ENCODE measurements around the gene EVI5.

EVI5 gene

GRCh38 chr1:92784639-92785500, at the start of gene EVI5:
Gene EVI5, minus strand, starts transcription at chr1:92785108. Its CDS starts 48,562 bp downstream, at chr1:92736546.
- DNase-seq, result peak; percentile 99

- DNase-seq, result no peak
These were observed 49.7 kb upstream of the EVI5 start for GRCh38 chr1:92834617-92835016.

DNA sequence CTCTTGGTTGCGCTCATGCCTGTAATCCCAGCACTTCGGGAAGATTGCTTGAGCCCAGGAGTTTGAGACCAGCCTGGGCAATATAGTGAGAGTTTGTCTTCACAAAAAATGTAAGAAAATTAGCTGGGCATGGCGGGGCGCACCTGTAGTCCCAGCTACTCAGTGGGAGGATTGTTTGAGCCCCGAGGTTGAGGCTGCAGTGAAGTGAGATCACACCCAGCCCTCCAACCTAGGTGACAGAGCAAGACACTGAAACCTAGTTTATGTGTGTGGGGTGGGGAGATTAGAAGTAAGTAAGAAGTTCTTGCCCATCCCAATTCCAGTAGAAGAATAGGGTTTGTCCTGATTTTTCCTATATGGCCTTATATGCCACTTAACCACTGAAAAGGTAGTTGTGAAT, 48.9 kb upstream of the EVI5 start:
- no peak for DNase-seq

DNA sequence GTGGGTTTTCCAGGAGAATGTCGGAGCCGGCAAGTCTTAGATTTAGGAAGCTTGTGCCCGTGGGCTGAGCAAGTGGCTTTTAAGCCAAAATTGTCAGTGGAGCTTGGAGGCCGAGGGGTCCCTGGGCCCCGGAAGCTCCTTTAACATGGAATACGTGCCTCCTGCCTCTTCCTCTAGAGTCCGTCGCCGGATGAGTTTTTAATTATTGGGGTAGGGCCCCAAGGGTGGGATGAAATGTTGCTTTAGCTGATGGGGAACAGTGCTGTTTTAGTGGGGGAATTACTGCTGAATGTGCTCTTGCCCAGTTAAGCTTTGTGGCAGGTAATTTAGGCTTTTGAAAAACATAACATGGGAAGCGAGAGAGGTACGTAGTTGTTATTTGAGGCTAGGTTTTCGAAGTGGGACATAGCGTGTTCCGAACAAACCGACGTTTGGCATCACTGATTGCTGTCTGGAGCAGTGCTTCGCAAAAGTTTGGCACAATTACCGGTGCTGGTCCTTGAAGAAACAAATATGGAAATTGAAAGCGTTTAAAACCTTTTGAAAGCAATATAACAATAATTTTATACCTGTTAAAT, 47.7 kb upstream of the EVI5 start:
- DNase-seq, result peak; percentile 54

GRCh38 chr1:92831762-92832536, 47.0 kb upstream of the EVI5 start, which contains the start of gene RPL5:
Gene RPL5, plus strand, starts transcription at chr1:92832040. Its CDS starts 75 bp downstream, at chr1:92832115.
- DNase-seq, result peak; percentile 97

DNA sequence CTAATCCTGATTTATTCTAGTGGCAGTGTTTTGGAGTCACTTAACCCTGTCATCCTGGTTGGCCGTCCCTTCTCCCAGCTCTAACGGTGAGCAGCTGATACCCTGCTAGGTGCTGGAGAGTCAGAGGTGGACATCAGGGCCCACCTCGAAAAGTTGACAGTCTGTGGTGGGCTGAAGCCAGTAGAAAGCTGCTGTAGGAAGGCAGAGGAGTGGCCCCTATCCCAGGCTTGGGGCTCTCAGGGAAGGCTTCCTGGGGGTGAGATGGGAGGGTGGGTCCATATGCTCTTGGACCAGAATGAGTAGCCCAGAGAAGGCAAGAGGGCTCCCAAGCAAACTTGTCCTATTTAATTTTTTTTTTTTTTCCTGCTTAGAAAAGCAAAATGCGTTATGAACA, 46.5 kb upstream of the EVI5 start:
- no peak for DNase-seq

DNA sequence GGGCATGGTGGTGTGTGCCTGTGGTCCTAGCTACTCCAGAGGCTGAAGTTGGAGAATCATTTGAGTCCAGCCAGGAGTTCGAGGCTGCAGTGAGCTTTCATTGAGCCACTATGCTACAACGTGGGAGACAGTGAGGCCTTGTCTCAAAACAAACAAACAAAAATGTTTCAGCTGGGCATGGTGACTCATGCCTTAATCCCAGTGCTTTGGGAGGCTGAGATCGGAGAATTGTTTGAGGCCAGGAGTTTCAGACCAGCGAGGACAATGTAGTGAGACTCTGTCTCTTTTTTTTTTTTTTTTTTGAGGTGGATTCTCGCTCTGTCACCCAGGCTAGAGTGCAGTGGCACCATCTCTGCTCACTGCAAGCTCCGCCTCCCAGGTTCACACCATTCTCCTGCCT, 41.9 kb upstream of the EVI5 start:
- no peak for DNase-seq

DNA sequence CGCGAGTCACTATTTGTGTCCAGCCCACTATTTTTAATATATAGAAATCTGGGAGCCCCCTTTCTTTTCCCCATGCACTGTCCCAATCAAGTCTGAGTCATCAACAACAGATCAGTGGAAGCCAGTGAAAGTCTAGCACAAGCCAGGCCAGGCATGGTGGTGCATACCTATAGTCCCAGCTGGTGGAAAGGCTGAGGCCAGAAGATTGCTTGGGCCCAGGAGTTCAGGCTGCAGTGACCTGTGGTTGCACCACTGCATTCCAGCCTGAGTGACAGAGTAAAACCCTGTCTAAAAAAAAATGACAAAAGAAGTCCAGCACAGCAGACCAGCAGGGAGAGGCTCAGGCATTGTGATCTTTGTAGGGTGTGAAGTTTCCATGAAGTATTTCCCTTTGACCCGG, 38.0 kb upstream of the EVI5 start:
- no peak for DNase-seq

DNA sequence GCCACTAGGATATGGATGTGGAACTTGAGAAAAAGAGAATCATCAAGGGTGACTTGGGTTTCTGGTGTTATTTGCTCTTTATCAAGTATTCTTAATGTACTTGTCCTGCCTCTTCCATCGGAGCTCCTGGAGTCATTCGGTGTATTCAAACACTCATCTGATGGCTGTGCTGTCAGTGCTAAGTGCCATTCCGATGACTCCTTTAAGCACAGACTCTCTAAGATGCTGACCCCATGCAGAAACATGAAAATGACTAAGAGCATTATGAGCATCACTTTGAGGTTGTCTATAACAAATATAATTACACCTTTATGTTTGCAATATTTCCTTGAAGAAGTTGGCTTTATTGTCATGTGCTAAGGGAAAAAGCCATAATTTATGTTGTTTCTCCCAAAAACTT, 35.6 kb upstream of the EVI5 start:
- no peak for DNase-seq

DNA sequence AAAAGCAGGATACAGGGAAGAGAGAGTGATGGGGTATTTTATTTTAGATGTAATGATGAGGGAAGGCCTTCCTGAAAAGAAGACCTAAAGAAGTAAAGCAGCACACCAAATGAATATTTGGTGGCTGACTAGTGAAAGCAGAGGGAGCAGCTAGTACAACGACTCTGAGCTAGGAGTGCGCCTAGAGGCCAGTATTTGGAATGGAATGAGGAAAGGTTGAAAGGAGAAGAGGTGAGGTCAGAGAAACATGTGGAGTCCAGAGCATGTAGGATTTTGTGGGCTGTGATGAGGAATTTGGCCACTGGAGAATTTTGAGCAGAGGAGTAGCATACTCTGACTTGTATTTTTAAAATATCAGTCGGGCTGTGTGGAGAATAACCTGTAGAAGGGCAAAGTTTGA, 35.1 kb upstream of the EVI5 start:
- DNase-seq, result no peak

GRCh38 chr1:92817986-92818764, 33.3 kb upstream of the EVI5 start:
- peak; percentile 8 for DNase-seq

- no peak for DNase-seq
These were observed 32.3 kb upstream of the EVI5 start for GRCh38 chr1:92817137-92817697.

DNA sequence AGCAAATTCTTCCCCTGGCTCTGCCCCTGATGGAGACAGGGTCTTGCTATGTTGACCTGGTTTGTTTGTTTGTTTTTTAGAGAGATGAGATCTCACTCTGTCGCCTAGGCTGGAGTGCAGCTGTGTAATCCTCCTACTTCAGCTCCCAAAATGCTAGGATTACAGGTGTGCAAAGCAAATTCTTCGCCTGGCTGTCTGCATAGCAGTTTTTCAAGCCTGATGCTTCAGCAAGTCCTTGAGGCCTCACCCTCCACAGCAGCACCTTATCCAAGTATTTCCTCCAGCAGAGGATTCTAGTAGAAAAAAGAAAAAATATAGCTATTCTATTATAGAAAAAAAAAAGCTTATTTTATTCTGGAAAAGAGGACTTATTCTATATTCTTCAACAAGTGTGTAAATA, 31.8 kb upstream of the EVI5 start:
- no peak for DNase-seq

DNA sequence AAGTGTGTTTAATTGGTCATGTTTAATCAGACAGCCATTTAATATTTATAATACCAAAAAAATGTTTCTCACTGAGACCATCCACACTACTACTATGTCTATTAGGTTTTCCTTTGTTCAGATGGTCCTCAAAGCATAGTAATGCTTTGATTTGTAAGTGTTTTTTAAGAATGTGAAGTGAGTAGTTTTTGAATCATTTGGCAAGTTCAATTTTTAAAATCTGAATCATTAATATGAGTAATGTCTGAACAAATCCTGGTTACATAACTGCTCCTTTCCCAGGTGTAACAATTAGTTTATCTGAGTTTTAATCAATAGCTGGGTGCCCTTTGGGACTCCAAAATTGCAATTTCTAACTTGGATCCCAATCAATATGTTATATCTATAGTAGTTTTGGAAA, 23.5 kb upstream of the EVI5 start:
- no peak for DNase-seq

- no peak for DNase-seq
These were observed 20.3 kb upstream of the EVI5 start for GRCh38 chr1:92805216-92805615.

GRCh38 chr1:92804721-92805201, 19.9 kb upstream of the EVI5 start:
- DNase-seq, result no peak

GRCh38 chr1:92803140-92803887, 18.4 kb upstream of the EVI5 start:
- no peak for DNase-seq

DNA sequence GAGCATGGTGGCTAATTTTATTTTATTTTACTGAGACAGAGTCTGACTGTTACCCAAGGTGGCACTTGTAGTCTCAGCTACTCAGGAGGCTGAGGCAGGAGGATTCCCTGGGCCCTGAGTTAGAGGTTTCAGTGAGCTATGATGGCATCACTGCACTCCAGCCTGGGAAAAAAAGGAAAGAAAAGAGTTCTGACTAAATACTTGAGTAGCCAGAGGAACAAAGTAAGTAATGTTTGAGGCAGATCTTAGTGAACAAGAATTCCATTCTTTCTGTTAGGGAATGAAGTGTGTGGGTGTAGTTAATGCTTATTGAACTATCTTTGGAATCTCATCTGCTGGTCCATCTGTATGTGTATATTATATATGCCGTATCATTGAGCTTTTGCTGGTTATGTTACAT, 13.1 kb upstream of the EVI5 start:
- no peak for DNase-seq

DNA sequence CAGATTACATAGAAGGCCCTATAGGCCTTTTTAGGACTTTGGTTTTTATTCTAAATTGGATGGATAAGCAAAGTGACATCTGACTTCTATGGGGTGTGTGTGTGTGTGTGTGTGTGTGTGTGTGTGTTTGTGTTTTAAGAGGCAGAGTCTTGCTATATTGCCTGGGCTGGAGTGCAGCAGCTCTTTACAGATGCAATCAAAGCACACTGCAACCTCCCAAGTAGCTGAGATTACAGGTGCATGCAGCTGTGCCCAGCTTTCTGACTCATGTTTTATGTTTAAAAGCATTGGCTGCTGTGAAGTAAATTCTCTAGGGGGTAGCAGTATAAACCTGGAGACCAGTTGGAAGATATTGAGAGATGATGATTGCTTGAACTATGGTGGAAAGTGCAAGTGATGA, 12.4 kb upstream of the EVI5 start:
- DNase-seq, result no peak

GRCh38 chr1:92795166-92795565, 10.3 kb upstream of the EVI5 start:
- no peak for DNase-seq

DNA sequence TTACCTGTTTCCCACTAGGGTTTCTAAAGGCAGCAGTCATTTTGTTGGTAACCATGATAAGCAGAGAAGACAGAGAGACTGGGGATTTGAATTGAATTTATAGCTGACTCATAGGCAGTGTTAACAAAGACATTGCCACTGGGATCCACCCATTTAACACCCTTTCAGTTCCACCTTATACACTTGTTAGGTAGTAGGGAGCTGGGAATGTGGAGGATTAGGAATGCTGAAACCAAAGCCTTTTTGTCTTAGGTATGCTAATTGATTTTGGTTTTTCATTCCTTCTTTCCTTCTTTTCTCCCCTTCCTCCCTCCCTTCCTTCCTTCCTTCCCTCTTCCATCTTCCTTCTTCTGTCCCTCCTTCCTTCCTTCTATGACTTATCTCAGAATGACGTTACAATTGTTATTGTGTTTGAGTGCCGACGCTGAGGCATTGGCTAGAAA, 7.5 kb upstream of the EVI5 start:
- DNase-seq, result peak; percentile 50
